Adipocyte (in vitro differentiated cells): ENCODE results near the gene KIF3A.

Experiments used
- DNase-seq: peaks from one replicate; pipeline ENCODE4 v3.0.0-alpha.2; 2015; ENCODE audit warnings: low read depth
- H3K27me3 ChIP-seq: replicated peaks from 2 replicates; pipeline ENCODE4 v1.7.0; 2013; ENCODE audit warnings: mild to moderate bottlenecking, low read length, moderate library complexity; ENCODE audit not compliant: control insufficient read depth, insufficient read depth
- H3K36me3 ChIP-seq: 2 replicates; pipeline ENCODE4 v1.7.0; 2013; ENCODE audit warnings: low read length, mild to moderate bottlenecking, moderate library complexity; ENCODE audit not compliant: control insufficient read depth, insufficient read depth, severe bottlenecking
- H3K4me1 ChIP-seq: 2 replicates; pipeline ENCODE4 v1.7.0; 2013; ENCODE audit warnings: mild to moderate bottlenecking, low read length, moderate library complexity; ENCODE audit not compliant: control insufficient read depth, insufficient read depth
- H3K4me3 ChIP-seq: 2 replicates; pipeline ENCODE4 v1.7.0; 2013; ENCODE audit warnings: mild to moderate bottlenecking, low read length, moderate library complexity
- H3K9ac ChIP-seq: 2 replicates; pipeline ENCODE4 v1.7.0; 2013; ENCODE audit warnings: mild to moderate bottlenecking, low read length, moderate library complexity
- H3K9me3 ChIP-seq: 2 replicates; pipeline ENCODE4 v1.7.0; 2013; ENCODE audit warnings: mild to moderate bottlenecking, low read length, moderate library complexity; ENCODE audit not compliant: control insufficient read depth

KIF3A gene

DNA sequence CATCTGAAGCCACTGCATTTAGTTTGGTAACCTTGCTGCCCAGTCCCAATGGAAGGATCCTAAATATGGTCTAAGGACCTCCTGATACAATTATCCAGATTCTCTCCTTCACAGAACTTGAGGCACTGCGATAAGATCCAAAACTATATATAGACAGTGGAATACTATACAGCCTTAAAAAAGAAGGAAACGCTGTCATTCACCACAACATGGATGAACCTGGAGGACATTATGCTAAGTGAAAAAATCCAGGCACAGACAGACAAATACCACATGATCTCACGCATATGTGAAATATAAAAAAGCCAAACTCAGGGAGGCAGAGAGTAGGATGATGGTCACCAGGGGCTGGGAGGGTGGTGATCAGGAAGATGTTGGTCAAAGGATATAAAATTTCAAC lies 66.3 kb downstream of the KIF3A start:
- H3K4me3 ChIP-seq: no peak overlapping the region
- H3K36me3 ChIP-seq: no peaks in the 10 kb centered on the region
- H3K9me3 ChIP-seq: no peaks in the 10 kb centered on the region
- peaks cover 21% of the 10 kb centered on the region for H3K4me1 ChIP-seq
- H3K9ac ChIP-seq: no peak overlapping the region
- H3K27me3 ChIP-seq: peaks cover 9% of the 10 kb centered on the region
- no peak for DNase-seq

DNA sequence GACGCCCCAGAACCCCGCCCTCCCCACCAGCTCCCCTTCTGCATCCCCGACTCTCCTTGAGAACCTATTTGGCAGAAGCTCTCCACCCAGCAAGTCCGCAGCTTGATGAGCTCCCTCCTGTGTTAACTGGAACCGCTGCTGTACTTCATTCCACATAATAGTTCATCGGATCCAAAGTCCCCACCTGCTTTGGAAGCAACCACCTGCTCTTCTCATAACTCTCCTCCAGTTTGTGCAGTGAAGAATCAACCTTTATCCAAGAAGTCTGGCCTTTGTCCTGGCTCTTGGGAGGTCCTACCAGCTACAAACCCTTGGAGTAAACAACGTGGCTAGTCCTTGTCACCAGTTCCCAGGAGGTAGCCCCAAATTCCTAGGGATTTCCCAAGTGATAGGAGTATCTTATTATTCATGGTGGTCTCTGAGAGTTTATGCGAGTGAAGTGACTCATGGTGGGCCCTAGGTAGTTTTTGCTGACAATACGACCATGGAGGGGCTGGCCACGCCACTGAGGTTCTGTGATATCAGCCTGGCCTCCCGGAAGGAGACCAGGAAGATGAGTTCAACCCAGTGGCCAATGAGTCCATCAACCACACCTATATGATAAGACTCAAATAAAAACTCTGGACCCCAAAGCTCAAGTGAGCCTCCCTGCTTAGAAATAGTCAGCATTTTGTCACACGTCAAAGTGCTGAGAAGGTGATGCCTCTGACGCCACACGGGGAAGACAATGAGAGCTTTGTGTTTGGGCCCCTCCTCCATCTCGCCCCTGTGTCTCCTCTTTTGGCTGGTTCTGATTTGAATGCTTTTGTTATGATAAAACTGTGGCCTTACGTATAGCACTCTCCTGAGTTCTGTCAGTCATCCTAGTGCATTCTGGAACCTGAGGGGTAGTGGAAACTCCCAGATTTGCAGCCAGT lies 67.1 kb downstream of the KIF3A start:
- H3K9ac ChIP-seq: no peak overlapping the region
- H3K36me3 ChIP-seq: no peaks in the 10 kb centered on the region
- H3K27me3 ChIP-seq: peaks cover 9% of the 10 kb centered on the region
- H3K4me3 ChIP-seq: no peak overlapping the region
- no peaks in the 10 kb centered on the region for H3K9me3 ChIP-seq
- H3K4me1 ChIP-seq: peaks cover 18% of the 10 kb centered on the region
- no peak for DNase-seq

DNA sequence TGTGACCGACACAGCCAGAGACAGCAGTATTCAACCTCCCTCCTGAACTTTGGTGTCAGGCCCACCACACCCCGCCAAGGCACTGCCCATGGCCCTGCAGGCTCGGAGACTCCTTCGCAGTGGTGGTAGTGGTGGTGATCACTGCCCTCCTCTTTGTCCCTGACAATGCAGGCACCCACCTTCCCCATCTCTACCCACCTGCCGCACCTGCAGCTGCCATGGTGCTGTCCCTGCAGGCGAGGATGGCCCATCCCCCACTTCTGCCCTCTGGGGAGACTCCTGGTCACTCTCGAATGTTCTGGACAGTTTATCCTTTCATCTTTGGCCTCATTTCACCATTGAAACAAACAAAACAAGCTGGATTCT lies 67.9 kb downstream of the KIF3A start:
- H3K36me3 ChIP-seq: no peaks in the 10 kb centered on the region
- H3K27me3 ChIP-seq: peaks cover 9% of the 10 kb centered on the region
- peaks cover 10% of the 10 kb centered on the region for H3K4me1 ChIP-seq
- no peak overlapping the region for H3K9ac ChIP-seq
- DNase-seq: no peak
- no peak overlapping the region for H3K4me3 ChIP-seq
- no peaks in the 10 kb centered on the region for H3K9me3 ChIP-seq

DNA sequence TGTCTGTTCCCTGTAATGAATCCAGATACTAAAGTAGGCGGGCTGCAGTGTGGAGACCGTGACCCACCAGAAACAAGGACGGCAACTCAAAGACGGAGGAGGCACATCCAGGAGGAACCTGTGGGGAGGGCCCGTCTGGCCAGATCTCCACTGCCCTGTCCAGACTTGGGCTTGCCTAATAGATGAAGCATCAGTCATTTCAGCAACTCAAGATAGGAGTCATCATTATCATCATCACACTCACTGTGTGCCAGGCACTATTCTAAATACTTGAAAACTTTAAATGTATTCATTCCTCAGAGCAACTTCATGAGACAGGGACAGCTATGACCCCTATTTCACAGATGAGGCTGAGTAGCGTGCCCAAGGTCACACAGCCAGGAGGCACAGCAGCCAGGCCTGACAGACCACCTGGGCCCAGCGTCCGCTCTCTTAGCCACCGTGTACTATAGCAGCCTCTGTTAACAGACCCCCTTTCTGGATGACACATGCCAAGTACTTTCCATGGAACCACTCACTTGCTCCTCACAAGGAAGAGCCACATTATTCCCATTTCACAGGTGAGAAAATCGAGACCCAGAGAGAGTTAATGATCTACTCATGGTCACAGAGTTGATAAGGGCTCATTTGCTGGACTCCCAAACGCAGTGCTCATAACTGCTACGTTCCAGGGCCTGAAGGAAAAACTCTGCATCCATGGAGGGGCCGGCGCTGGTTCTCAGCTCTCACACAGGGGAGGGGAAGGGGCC lies 68.5 kb downstream of the KIF3A start:
- Histone ChIP-seq H3K36me3 (no peaks in the 10 kb centered on the region), H3K9me3 (no peaks in the 10 kb centered on the region), H3K9ac (no peak overlapping the region), H3K4me1 (peaks cover 6% of the 10 kb centered on the region), H3K27me3 (peaks cover 9% of the 10 kb centered on the region), H3K4me3 (no peak overlapping the region)
- no peak for DNase-seq

DNA sequence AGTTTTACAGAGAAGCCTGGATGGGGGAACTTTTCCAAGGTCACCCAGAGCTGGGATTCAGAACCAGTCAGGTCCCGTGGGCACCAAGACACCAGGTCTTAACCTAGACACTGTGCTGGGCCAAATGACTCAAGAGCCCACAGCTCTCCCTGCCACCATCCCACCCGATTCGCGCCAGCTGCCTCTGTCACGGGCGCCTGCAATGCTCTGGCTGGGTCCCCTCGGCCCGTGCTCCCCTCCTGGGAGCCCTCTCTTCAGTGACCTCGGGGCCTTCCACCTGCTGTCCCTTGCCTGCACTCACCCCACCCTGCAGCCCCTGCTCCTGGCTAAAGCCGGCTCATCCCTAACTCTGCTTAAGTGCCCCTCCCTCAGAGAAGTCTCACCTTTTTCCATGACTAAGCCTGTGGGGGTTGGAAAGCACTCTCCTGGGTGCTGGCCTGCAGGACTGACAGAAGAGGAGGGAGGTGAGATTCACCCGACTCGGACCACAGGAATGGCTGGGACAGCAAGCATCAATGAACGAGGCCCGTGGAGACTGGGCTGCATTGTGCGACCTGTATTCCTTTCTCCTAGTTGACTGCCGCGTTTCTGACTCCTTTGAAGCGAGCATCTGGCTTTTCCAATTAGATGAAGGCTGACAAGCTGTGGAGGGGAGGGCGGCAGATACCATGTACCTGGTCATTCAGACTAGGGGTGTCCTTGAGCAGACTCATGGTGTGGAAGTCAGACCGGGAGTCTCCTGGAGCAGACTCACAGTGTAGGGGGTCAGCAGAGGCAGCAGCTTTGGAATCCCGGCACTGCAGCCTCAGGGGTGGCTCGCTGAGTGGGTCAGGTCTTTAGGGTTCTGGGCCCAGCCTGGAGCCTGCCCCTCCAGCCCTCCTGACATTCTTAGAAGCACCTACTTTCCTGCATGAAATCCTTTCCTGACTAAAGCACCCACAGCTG lies 69.3 kb downstream of the KIF3A start:
- no peak overlapping the region for H3K9ac ChIP-seq
- DNase-seq: no peak
- peaks cover 14% of the 10 kb centered on the region for H3K4me1 ChIP-seq
- H3K27me3 ChIP-seq: peaks cover 9% of the 10 kb centered on the region
- no peaks in the 10 kb centered on the region for H3K36me3 ChIP-seq
- H3K4me3 ChIP-seq: no peak overlapping the region
- no peaks in the 10 kb centered on the region for H3K9me3 ChIP-seq

DNA sequence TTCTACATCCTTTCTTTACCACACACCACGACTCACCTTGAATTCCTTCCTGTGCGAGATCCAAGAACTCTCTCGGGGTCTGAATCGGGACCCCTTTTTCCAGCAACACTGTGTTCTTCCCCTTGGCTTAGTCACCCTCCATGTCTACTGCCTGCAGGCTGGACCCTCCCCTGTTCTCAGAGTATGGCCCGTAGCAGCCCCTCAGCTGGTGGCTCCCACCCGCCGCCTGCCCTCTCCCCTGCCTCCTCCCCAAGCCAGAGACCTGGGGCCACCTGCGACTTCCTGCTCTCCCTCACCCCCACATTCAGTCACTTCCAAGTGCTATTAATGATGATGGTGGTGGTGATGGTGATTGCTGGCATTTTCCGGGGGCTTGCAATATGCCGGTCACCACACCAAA lies 70.0 kb downstream of the KIF3A start:
- H3K9ac ChIP-seq: no peak overlapping the region
- H3K4me1 ChIP-seq: peaks cover 21% of the 10 kb centered on the region
- no peak for DNase-seq
- no peaks in the 10 kb centered on the region for H3K9me3 ChIP-seq
- no peaks in the 10 kb centered on the region for H3K36me3 ChIP-seq
- H3K27me3 ChIP-seq: peaks cover 9% of the 10 kb centered on the region
- no peak overlapping the region for H3K4me3 ChIP-seq

DNA sequence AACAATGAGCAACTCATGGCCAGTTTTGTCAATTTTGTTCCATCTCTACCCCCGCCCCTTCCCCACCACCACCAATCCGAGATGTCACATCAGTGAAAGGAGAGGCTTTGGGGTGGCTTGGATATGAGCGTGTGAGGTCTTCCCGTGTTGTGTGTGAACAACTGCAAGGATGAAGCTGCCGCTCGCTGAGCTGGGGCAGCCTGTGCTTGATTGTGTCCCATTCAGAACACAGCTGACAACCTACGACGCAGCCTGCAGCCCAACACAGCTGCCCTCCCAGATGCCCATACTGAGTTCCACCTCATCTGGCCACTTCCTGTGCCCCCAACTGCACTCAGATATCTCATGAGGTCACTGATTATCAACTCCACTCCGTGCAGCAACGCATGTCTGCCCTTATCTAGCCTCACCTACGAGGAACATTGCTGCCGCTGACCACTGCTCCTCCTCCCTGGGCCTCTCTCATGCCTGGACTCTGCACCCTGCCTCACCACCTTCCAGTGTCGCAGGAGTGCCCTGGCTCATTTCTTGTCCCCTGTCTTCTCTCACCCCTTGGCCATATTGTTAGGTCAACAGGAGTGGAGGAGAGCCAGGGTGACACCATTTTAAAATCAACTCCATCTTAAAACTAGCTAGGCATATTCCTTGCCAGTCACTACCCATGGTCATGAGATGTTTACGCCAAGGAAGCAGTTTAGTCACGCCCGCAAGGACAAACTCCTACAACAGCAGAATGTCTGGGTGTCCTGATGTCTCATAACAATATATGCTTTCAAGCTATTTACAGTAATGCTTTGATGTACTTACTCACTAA lies 70.8 kb downstream of the KIF3A start:
- peaks cover 21% of the 10 kb centered on the region for H3K4me1 ChIP-seq
- no peaks in the 10 kb centered on the region for H3K36me3 ChIP-seq
- peaks cover 9% of the 10 kb centered on the region for H3K27me3 ChIP-seq
- no peak for DNase-seq
- H3K9ac ChIP-seq: no peak overlapping the region
- no peaks in the 10 kb centered on the region for H3K9me3 ChIP-seq
- no peak overlapping the region for H3K4me3 ChIP-seq

DNA sequence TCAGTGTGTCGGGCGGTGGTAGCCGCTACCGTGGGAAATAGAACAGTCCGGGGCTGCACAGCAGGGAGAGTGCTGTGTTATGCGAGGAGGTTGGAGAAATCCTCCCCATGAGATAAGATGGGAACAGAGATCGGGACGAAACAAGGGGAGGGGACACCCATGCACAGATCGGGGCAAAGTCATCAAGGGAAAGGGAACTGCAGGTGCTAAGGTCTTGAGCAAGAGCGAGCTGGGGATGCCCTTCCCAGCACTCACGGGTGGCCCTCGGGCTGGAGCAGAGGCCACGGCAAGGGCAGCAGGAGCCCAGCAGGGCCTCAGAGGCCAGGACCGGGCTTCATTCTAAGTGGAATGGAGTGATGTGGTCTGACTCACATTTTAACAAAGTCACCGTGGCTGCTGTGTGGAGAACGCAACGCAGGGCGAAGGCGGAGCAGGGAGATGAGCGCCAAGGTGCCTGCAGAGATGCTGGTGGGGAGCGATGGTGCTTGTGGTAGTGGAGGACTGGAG lies 71.7 kb downstream of the KIF3A start:
- Histone ChIP-seq H3K27me3 (peaks cover 9% of the 10 kb centered on the region), H3K36me3 (no peaks in the 10 kb centered on the region), H3K9me3 (no peaks in the 10 kb centered on the region), H3K9ac (no peak overlapping the region), H3K4me3 (no peak overlapping the region), H3K4me1 (peaks cover 21% of the 10 kb centered on the region)
- DNase-seq: no peak

DNA sequence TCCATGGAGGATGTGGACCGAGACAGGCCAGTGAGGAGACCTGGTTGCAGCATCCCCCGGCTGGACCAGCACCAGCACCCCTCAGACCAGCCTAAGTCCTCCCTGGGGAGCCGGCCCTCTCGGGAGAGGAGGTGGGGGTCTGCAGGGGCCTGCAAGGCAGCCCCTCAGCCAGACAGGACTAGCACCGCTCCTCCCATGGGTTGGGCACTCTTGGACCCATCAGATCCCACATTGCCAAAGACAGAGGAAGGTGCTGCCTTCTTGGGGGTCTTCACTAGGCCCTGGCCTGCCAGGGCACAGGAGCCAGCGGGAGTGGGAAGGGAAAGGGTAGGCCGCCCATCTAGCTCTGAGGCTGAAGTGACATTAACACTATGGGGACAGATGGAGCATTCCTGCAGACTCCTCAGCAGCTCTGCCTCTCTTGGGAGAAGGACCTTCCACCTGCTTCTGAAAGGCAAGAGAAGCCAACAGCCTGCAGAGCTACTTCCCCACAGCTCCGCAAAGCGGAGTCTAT lies 72.6 kb downstream of the KIF3A start:
- Histone ChIP-seq H3K27me3 (peaks cover 9% of the 10 kb centered on the region), H3K4me1 (peaks cover 21% of the 10 kb centered on the region), H3K9ac (no peak overlapping the region), H3K36me3 (no peaks in the 10 kb centered on the region), H3K4me3 (no peak overlapping the region), H3K9me3 (no peaks in the 10 kb centered on the region)
- no peak for DNase-seq
